SK-N-SH treated with all-trans-retinoic acid at 6 μM for 48 hours (cell line): ENCODE measurements around the gene PQBP1.

ENCODE experiments used
- ATAC-seq: fragments of 200-7000 bp; cut with Tn5 transposase; 3 replicates; pipeline ENCODE4 v1.9.1; 2020; ENCODE audit warnings: mild to moderate bottlenecking, moderate library complexity
- ARNTL ChIP-seq: fragments of 450-650 bp; formaldehyde crosslinking; IDR thresholded peaks from 2 replicates; pipeline ENCODE4 v1.5.0; 2020; ENCODE audit warnings: low read depth, mild to moderate bottlenecking, moderate library complexity, borderline replicate concordance
- BACH2 ChIP-seq: fragments of 250-450 bp; sonication (Bioruptor Pico); IDR thresholded peaks from 2 replicates; pipeline ENCODE4 v1.9.0; 2021; ENCODE audit warnings: mild to moderate bottlenecking, borderline replicate concordance
- CSDC2 ChIP-seq: fragments of 250-450 bp; sonication (Bioruptor Pico); IDR thresholded peaks from 2 replicates; pipeline ENCODE4 v1.5.0; 2020; ENCODE audit warnings: mild to moderate bottlenecking, moderate library complexity
- ESRRG ChIP-seq: fragments of 250-450 bp; sonication (Bioruptor Pico); IDR thresholded peaks from 2 replicates; pipeline ENCODE4 v1.6.1; 2021; ENCODE audit warnings: mild to moderate bottlenecking
- GLIS3 ChIP-seq: fragments of 250-450 bp; sonication (Bioruptor Pico); IDR thresholded peaks from 2 replicates; pipeline ENCODE4 v1.5.0; 2020; ENCODE audit warnings: mild to moderate bottlenecking, moderate library complexity
- ISL1 ChIP-seq: fragments of 250-450 bp; sonication (Bioruptor Pico); IDR thresholded peaks from 2 replicates; pipeline ENCODE4 v2.1.2; 2022; ENCODE audit warnings: mild to moderate bottlenecking, moderate library complexity
- OSR1 ChIP-seq: fragments of 250-450 bp; sonication (Bioruptor Pico); IDR thresholded peaks from 2 replicates; pipeline ENCODE4 v1.8.0; 2022; ENCODE audit warnings: moderate library complexity, mild to moderate bottlenecking, inconsistent platforms
- RARB ChIP-seq: fragments of 250-450 bp; sonication (Bioruptor Pico); IDR thresholded peaks from 2 replicates; pipeline ENCODE4 v1.8.0; 2021; ENCODE audit warnings: mild to moderate bottlenecking, moderate library complexity
- SNAI2 ChIP-seq: fragments of 250-450 bp; sonication (Bioruptor Pico); IDR thresholded peaks from 2 replicates; pipeline ENCODE4 v1.5.0; 2020; ENCODE audit warnings: mild to moderate bottlenecking, moderate library complexity
- TCF4 ChIP-seq: fragments of 250-450 bp; sonication (Bioruptor Pico); IDR thresholded peaks from 2 replicates; pipeline ENCODE4 v1.8.0; 2021; ENCODE audit warnings: mild to moderate bottlenecking, moderate library complexity, borderline replicate concordance
- ZC3H10 ChIP-seq: fragments of 250-450 bp; sonication (Bioruptor Pico); IDR thresholded peaks from 2 replicates; pipeline ENCODE4 v1.5.1; 2021; ENCODE audit warnings: mild to moderate bottlenecking, moderate library complexity
- ZFP3 ChIP-seq: fragments of 250-450 bp; sonication (Bioruptor Pico); IDR thresholded peaks from 2 replicates; pipeline ENCODE4 v1.5.0; 2020; ENCODE audit warnings: mild to moderate bottlenecking, moderate library complexity
- ZFP30 ChIP-seq: fragments of 450-650 bp; formaldehyde crosslinking; IDR thresholded peaks from 2 replicates; pipeline ENCODE4 v1.5.0; 2022; ENCODE audit warnings: mild to moderate bottlenecking, moderate library complexity
- ZNF565 ChIP-seq: fragments of 450-650 bp; formaldehyde crosslinking; conservative IDR thresholded peaks from 2 replicates; pipeline ENCODE4 v1.5.0; 2020; ENCODE audit warnings: low read depth, mild to moderate bottlenecking, moderate library complexity
- ZNF70 ChIP-seq: fragments of 450-650 bp; formaldehyde crosslinking; IDR thresholded peaks from 2 replicates; pipeline ENCODE4 v1.5.0; 2020; ENCODE audit warnings: mild to moderate bottlenecking, moderate library complexity
- TF ChIP-seq, protein P1 (sequence below): fragments of 250-450 bp; sonication (Bioruptor Pico); IDR thresholded peaks from 2 replicates; pipeline ENCODE4 v1.5.0; 2020; ENCODE audit warnings: mild to moderate bottlenecking, moderate library complexity
- TF ChIP-seq, protein P2 (sequence below): fragments of 250-450 bp; sonication (Bioruptor Pico); IDR thresholded peaks from 2 replicates; pipeline ENCODE4 v1.5.1; 2020; ENCODE audit warnings: low read depth, mild to moderate bottlenecking, moderate library complexity
- TF ChIP-seq, protein P3 (sequence below): fragments of 250-450 bp; sonication (Bioruptor Pico); IDR thresholded peaks from 2 replicates; pipeline ENCODE4 v1.8.0; 2021; ENCODE audit warnings: low read depth, mild to moderate bottlenecking, moderate library complexity, borderline replicate concordance

The PQBP1 gene

DNA sequence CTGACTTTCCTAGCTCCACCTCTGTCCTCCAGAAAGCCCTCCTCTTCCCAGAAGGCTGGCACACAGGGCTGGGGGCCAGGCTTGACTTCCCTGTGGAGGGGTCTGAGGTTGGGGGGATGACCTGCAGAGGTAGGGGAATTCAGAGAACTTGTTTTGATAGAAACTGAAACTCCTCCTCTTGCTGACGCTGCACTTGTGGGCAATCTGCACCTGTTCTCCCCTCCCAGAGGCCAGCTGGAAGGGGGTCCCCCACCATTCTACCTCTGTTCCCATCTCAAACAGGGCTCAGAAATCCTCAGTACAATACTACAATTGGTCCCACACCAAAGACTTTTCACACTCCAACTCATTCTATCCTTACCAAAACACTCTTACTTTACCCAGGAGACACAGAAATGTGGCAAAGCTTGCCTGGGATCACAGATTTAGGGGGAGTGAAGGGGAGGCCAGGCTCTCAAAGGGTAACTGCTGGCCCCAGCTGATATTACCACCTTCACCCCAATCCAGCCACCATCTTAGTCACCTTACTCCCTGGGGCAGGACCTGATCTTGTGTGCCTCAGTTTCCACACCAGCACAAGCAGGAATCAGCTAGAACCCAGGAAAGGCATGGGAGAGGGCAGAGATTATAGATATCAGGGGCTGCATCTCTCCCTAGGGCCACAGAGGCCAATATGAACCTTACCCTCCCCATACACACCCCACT lies 41.1 kb downstream of the PQBP1 start:
- no peak for ATAC-seq
- TF ChIP-seq ESRRG (no peak), TCF4 (no peak), ISL1 (no peak), BACH2 (no peak), SNAI2 (CRISPR knock-in tag) (no peak), OSR1 (no peak), CSDC2 (CRISPR knock-in tag) (no peak), RARB (CRISPR knock-in tag) (no peak), GLIS3 (no peak), ZFP3 (CRISPR knock-in tag) (no peak), ZFP30 (CRISPR knock-in tag) (no peak), ARNTL (CRISPR knock-in tag) (no peak)
- TF ChIP-seq, protein P1, sequence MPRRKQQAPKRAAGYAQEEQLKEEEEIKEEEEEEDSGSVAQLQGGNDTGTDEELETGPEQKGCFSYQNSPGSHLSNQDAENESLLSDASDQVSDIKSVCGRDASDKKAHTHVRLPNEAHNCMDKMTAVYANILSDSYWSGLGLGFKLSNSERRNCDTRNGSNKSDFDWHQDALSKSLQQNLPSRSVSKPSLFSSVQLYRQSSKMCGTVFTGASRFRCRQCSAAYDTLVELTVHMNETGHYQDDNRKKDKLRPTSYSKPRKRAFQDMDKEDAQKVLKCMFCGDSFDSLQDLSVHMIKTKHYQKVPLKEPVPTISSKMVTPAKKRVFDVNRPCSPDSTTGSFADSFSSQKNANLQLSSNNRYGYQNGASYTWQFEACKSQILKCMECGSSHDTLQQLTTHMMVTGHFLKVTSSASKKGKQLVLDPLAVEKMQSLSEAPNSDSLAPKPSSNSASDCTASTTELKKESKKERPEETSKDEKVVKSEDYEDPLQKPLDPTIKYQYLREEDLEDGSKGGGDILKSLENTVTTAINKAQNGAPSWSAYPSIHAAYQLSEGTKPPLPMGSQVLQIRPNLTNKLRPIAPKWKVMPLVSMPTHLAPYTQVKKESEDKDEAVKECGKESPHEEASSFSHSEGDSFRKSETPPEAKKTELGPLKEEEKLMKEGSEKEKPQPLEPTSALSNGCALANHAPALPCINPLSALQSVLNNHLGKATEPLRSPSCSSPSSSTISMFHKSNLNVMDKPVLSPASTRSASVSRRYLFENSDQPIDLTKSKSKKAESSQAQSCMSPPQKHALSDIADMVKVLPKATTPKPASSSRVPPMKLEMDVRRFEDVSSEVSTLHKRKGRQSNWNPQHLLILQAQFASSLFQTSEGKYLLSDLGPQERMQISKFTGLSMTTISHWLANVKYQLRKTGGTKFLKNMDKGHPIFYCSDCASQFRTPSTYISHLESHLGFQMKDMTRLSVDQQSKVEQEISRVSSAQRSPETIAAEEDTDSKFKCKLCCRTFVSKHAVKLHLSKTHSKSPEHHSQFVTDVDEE (CRISPR knock-in tag) = no peak
- TF ChIP-seq, protein P2, sequence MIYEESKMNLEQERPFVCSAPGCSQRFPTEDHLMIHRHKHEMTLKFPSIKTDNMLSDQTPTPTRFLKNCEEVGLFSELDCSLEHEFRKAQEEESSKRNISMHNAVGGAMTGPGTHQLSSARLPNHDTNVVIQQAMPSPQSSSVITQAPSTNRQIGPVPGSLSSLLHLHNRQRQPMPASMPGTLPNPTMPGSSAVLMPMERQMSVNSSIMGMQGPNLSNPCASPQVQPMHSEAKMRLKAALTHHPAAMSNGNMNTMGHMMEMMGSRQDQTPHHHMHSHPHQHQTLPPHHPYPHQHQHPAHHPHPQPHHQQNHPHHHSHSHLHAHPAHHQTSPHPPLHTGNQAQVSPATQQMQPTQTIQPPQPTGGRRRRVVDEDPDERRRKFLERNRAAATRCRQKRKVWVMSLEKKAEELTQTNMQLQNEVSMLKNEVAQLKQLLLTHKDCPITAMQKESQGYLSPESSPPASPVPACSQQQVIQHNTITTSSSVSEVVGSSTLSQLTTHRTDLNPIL = no peak
- TF ChIP-seq, protein P3, sequence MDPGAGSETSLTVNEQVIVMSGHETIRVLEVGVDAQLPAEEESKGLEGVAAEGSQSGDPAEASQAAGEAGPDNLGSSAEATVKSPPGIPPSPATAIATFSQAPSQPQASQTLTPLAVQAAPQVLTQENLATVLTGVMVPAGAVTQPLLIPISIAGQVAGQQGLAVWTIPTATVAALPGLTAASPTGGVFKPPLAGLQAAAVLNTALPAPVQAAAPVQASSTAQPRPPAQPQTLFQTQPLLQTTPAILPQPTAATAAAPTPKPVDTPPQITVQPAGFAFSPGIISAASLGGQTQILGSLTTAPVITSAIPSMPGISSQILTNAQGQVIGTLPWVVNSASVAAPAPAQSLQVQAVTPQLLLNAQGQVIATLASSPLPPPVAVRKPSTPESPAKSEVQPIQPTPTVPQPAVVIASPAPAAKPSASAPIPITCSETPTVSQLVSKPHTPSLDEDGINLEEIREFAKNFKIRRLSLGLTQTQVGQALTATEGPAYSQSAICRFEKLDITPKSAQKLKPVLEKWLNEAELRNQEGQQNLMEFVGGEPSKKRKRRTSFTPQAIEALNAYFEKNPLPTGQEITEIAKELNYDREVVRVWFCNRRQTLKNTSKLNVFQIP (CRISPR knock-in tag) = no peak

DNA sequence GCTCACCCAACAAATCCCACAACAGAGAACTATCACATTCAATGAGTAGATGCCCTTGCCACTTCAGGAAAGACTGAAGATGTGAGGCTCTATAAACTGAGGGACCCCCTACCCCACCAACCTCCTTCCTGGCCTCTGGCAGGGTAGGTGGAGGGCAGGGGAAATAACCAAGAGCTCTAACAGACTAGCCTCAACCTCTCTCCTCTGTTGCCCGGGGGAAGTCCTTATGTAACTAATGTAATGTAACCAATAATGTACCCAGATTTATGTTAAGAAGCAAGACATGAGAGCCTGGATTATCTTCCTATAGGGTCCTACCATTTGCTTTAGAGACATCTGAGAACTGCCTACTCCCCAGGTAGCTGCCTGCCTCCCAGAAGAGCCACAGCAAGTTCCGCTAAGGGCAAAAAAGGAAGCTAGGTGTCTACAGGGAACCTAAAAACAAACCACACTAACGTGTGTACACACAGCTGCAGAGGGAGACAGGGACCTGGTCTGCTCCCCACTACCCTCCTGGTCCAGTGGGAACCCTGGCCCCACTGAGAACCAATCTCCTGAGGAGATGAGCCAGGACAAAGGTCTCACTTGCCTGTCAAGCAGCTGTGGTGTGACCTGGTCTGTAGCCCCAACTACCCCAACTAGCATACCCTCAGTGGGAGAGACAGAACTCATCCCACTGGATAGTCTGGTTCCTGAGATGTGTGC lies 41.9 kb downstream of the PQBP1 start:
- TF ChIP-seq ZFP3 (CRISPR knock-in tag) (no peak), TCF4 (no peak), ZNF70 (CRISPR knock-in tag) (no peak), OSR1 (no peak), ZNF565 (CRISPR knock-in tag) (no peak), ZC3H10 (CRISPR knock-in tag) (no peak), ISL1 (no peak), SNAI2 (CRISPR knock-in tag) (no peak), CSDC2 (CRISPR knock-in tag) (no peak), ESRRG (no peak)
- TF ChIP-seq, protein P2 = no peak
- TF ChIP-seq, protein P1 (CRISPR knock-in tag) = no peak
- TF ChIP-seq, protein P3 (CRISPR knock-in tag) = no peak
- no peak for ATAC-seq
